GM12892 (cell line): ENCODE measurements around the gene INPP4A.

ENCODE experiments used
- POLR2A ChIP-seq: IDR thresholded peaks from 2 replicates; pipeline ENCODE4 v1.6.1; 2011; ENCODE audit warnings: low read depth, low read length, control low read depth
- TAF1 ChIP-seq: IDR thresholded peaks from 2 replicates; pipeline ENCODE4 v1.6.1; 2011; ENCODE audit warnings: low read depth, mild to moderate bottlenecking, control low read depth, low read length, borderline replicate concordance

GRCh38 chr2:98454500-98455235 lies 10.0 kb downstream of the INPP4A start:
- no peak for TF ChIP-seq POLR2A
- no peak for TF ChIP-seq TAF1
